Stomach (tissue), 9 donors: Measurements from ENCODE around the gene CYP46A1. TPM values are rescaled to one million over a fixed set of nuclear protein-coding genes. Genes with fewer than 3 reads are reported as not detected.

Experiments used
- DNase-seq, 2 donors: peaks; one replicate each; pipeline versions ENCODE4 v3.0.0 to v3.0.0-alpha.2; 2013 to 2019
- H3K27ac ChIP-seq, 5 donors: fragments of 200-600 bp in 4 of 5; sonication (generic) in 4 of 5; one replicate each; pipeline ENCODE4 v1.5.1; 2013 to 2019; ENCODE audit warnings: mild to moderate bottlenecking in 1 of 5, moderate library complexity in 1 of 5
- H3K27me3 ChIP-seq, 3 donors: fragments of 200-600 bp; sonication (generic); one replicate each; pipeline ENCODE4 v1.5.1; 2017 to 2019; ENCODE audit warnings: mixed run types in 1 of 3
- H3K36me3 ChIP-seq, 4 donors: fragments of 200-600 bp; sonication (generic); 1 replicate in 3 of 4; 2 replicates in 1 of 4; pipeline ENCODE4 v1.5.1; 2016 to 2019
- H3K4me1 ChIP-seq, 4 donors: fragments of 200-600 bp; sonication (generic); one replicate each; pipeline ENCODE4 v1.5.1; 2016 to 2019
- H3K4me3 ChIP-seq, 4 donors: fragments of 200-600 bp; sonication (generic) in 3 of 4; one replicate each; pipeline ENCODE4 v1.5.1; 2016 to 2019; ENCODE audit warnings: mild to moderate bottlenecking in 1 of 4
- H3K9me3 ChIP-seq, 4 donors: fragments of 200-600 bp; sonication (generic); one replicate each; pipeline ENCODE4 v1.5.1; 2016 to 2019
- EP300 ChIP-seq: sonication (generic); formaldehyde crosslinking; IDR thresholded peaks from one replicate; pipeline ENCODE4 v1.6.1; 2017; ENCODE audit warnings: antibody characterized with exemption
- POLR2A ChIP-seq, 4 donors: fragments of 450-650 bp; IDR thresholded peaks; one replicate each; pipeline ENCODE4 v1.6.1; 2016; ENCODE audit warnings: antibody characterized with exemption in 4 of 4, control low read depth in 2 of 4, mild to moderate bottlenecking in 1 of 4, moderate library complexity in 1 of 4
- POLR2AphosphoS5 ChIP-seq, 3 donors: sonication (generic); formaldehyde crosslinking; IDR thresholded peaks; one replicate each; pipeline ENCODE4 v1.6.1; 2016; ENCODE audit warnings: antibody characterized with exemption in 3 of 3
- WGBS, 5 donors: extraction: QIAGEN DNeasy Blood & Tissue Kit in 3 of 5; methylation state at CpG; one replicate each; pipeline versions ENCODE4 v1.1.5 to v1.1.7; 2013 to 2018; 5-methylcytosine and 5-hydroxymethylcytosine counted together
- intact Hi-C: fragments of 100-400 bp; cut with DNase I; formaldehyde crosslinking; loops from one replicate; pipeline ENCODE4 v1.15.1; 2023; ENCODE audit warnings: low total_unique reads
- polyA plus RNA-seq, 3 donors: library from polyadenylated mRNA; stranded (reverse); fragments of 200-250 nt; gene quantifications; one replicate each; pipeline ENCODE4 v1.2.3, GENCODE V29; 2013
- total RNA-seq, 5 donors: library from RNA; depleted of rRNA; stranded (reverse); fragments of >200 nt; gene quantifications; one replicate each; pipeline versions ENCODE4 v1.1.0 to v1.2.3, GENCODE V29; 2014 to 2016
- TF ChIP-seq, protein P1 (sequence below), 7 experiments: fragments of 450-650 bp in 4 of 7; fragments of 200-600 bp in 3 of 7; sonication (generic) in 3 of 7; IDR thresholded peaks; one replicate each; pipeline ENCODE4 v1.5.1; 2016 to 2019; ENCODE audit warnings: antibody characterized with exemption in 7 of 7, control low read depth in 2 of 7, mild to moderate bottlenecking in 1 of 7
- donor health status: healthy with polysubstance abuse.
- donor health status: Bipolar disorder and iron deficiency.
- donor health status: healthy.

Gene CYP46A1
- total and polyA plus RNA-seq, 8 donors = 0.15 to 2.9 (median 0.92) TPM; not detected in 2

DNA sequence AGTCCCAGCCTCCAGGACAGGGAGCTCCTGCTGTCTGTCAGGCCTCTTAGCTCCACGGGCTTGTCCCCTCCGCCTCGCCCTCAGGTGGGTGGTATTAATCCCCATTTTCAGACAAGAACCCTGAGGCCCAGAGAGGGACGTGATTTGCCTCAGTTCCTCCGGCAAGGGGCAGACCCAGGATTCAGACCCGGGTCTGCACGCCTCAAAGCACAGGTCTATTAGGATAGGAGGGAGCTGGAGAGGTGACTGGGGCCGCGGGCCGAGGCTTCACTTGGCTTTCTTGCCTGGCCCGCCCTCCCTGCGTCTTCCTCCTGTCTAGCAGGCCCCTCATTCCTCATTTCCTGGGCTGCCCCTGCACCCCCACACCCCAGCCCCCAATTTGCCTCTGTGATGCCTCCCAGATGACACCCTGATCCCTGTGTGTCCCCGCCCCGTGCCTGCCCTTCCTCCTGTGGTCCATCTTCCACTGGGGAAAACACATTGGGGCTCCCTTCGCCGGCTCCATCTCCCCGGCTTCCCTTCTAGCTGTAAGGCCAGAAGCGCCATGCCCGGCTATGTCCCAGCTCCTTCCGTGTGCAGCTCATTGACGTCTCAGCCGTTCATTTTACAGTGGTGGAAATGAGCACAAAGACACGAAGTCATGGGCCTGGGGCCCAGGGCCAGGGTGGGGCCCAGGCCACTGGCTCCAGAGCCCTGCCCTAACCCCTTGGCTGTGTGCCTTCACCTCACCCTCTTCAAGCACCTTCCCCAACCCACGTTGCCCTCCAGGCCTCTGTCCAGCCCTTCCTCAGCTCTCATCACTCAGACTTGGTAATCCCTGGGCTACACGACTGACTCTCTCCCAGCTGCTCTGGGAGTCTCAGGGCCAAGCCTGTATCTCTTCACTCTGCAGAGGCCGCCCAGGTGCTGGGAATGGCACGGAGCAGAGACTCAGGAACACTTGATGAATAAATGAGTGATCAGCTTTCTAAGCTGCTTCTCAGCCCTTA lies 15.5 kb upstream of the CYP46A1 start:
- H3K27me3 ChIP-seq = no peaks in the 10 kb centered on the region
- H3K4me3 ChIP-seq = no peak overlapping the region
- no peak for TF ChIP-seq POLR2A (IDR thresholded peaks at IDR 0.05)
- WGBS, 5 donors = 80 to 88% (median 83%) methylated on average over 25 to 27 of the region's 27 CpGs
- intact Hi-C loops = no loop called here
- H3K9me3 ChIP-seq = no peaks in the 10 kb centered on the region
- H3K36me3 ChIP-seq = peaks cover 0 to 18% (median 4%) of the 10 kb centered on the region in 4 donors
- DNase-seq = no peak
- H3K4me1 ChIP-seq = no peaks in the 10 kb centered on the region
- no peak overlapping the region for H3K27ac ChIP-seq

DNA sequence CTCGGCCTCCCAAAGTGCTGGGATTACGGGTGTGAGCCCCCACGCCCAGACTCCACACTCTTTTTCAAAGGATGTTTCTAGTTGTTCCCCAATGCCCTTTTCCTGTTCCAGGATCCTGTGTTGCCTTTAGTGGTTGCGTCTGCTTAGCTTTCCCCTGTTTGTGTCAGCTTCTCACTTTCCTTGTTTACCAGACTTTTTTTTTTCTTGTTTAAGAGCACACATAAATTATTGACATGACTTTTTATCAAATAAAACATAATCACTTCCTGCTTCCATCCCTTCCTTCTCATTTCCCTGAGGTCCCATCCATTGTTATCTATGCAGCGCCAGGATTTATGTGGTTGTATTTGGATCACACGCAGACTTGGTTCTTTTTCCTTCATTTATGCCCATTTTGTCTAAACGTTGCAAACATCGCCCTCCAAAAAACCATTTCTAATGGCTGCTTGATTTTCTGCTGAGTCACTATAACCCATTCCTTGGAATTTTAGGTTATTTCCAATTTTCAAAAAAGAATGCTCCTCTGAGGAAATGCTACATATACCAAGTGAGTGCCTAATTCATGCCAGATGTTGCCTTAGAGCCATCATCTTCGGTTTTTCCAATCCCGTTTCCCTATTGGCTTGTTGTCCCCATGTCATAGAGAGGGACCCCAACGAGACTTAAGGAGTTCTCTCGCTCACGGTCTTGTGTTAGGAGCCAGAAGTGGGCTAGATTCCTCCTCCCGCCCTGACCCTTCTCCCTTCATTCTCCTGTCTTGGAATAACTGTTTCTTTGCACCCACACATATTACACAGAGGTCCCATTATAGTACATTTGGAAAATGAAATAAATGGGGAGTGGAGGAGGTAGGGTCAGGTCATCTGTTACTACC lies 13.5 kb upstream of the CYP46A1 start:
- no peak for DNase-seq
- Histone ChIP-seq H3K36me3 (peaks cover 0 to 16% (median 4%) of the 10 kb centered on the region in 4 donors), H3K27me3 (peaks cover 0 to 19% (median 0%) of the 10 kb centered on the region in 3 donors), H3K9me3 (no peaks in the 10 kb centered on the region), H3K4me1 (no peaks in the 10 kb centered on the region), H3K4me3 (no peak overlapping the region), H3K27ac (no peak overlapping the region)
- 81 to 88% (median 87%) methylated on average over 14 of the region's 14 CpGs for WGBS, 5 donors
- intact Hi-C loops = no loop called here
- TF ChIP-seq POLR2AphosphoS5 (IDR thresholded peaks at IDR 0.05) = no peak

DNA sequence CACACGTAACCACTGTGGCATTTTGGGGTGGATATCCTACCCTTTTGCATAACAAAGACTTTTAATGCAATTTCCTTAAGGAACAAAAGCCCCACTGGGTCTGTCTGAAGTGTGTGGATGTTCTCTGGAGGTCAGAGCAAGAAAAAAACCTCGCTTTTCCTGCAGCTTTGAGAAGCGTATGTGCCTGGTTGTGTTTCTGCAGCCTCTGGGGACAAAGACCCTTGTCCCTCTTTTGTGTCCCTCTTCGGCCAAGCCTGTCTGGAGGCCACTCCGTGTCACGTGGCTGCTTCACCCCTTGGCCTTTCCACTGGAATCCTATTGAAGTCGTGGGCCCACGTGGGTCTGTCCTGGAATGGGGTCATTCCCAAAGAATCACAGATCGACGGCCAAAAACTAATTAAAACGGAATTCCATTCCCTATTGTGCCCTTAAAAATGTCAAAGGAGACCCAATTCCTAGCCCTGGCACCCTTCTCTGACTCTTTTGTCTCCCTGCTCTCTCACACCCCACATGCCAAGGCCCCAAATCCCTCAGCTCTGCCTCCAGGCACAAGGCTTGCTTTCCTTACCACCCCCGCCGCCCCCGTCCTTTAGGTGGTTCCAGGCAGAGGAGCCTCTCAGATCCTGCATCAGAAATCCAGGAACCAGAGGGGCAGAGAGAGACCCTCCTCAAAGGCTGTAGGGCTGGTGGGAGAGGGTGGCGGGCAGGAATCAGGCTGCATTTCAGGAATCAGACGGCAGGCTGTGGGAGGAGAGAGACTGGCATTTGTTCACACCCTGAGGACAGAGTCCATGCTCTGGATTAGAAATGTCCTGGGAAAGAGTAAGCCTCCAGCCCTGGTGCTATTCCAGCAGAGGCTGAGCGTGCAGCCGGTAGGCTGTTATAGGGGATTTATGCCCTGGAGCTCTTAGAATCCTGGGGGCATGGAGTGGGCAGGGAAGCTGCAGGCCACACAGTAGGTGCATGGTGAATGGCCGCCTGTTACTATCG lies 12.6 kb upstream of the CYP46A1 start:
- H3K27ac ChIP-seq = no peak overlapping the region
- no peaks in the 10 kb centered on the region for H3K9me3 ChIP-seq
- DNase-seq = no peak
- 69 to 77% (median 74%) methylated on average over 20 of the region's 20 CpGs for WGBS, 5 donors
- H3K36me3 ChIP-seq = peaks cover 0 to 16% (median 4%) of the 10 kb centered on the region in 4 donors
- intact Hi-C loops = no loop called here
- no peaks in the 10 kb centered on the region for H3K4me1 ChIP-seq
- no peak overlapping the region for H3K4me3 ChIP-seq
- TF ChIP-seq, protein P1, sequence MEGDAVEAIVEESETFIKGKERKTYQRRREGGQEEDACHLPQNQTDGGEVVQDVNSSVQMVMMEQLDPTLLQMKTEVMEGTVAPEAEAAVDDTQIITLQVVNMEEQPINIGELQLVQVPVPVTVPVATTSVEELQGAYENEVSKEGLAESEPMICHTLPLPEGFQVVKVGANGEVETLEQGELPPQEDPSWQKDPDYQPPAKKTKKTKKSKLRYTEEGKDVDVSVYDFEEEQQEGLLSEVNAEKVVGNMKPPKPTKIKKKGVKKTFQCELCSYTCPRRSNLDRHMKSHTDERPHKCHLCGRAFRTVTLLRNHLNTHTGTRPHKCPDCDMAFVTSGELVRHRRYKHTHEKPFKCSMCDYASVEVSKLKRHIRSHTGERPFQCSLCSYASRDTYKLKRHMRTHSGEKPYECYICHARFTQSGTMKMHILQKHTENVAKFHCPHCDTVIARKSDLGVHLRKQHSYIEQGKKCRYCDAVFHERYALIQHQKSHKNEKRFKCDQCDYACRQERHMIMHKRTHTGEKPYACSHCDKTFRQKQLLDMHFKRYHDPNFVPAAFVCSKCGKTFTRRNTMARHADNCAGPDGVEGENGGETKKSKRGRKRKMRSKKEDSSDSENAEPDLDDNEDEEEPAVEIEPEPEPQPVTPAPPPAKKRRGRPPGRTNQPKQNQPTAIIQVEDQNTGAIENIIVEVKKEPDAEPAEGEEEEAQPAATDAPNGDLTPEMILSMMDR (IDR thresholded peaks at IDR 0.05) = no peak
- TF ChIP-seq EP300 = no peak
- TF ChIP-seq POLR2AphosphoS5 (IDR thresholded peaks at IDR 0.05) = no peak
- TF ChIP-seq POLR2A (IDR thresholded peaks at IDR 0.05) = no peak
- H3K27me3 ChIP-seq = peaks cover 0 to 28% (median 0%) of the 10 kb centered on the region in 3 donors

DNA sequence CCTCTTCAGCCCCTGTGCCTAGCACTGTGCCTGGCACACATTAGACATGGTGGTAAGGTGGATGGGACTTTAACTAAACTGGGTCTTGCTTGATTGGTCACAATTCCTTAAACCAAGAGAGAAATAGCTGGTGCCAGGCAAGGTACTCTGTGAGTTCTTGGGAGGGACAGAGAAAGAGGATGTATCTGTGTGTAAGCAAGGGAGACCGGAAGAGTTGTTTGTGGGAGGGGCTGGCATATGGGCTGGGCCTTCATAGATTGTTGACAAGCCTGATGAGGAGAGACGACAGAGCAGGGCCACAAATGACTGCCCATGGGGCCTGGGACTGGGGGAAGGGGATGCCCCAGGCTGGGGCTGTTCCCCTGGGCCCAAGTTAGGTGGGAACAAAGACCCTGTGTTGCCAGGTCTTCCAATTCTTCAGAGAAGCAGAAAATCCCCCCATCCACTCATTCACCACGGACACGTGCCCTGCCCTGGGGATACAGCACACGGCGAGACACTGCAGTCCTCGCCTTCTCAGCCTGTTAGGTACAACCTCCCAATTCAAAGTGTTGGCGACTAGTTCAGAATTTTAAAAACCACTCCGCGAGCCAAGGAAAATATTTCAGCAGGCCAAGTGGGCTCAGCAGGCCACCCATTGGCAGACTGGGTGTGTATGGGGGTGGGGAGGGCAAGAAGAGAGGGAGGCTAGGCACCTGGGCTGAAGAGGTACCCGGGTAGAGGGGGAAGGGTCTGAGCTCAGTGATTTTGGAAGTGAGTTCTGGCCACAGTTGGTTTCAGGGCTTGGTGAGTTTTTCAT lies 11.4 kb upstream of the CYP46A1 start:
- 78 to 82% (median 82%) methylated on average over 11 of the region's 11 CpGs for WGBS, 5 donors
- Histone ChIP-seq H3K4me1 (no peaks in the 10 kb centered on the region), H3K36me3 (peaks cover 0 to 16% (median 4%) of the 10 kb centered on the region in 4 donors), H3K27ac (no peak overlapping the region), H3K27me3 (peaks cover 0 to 30% (median 0%) of the 10 kb centered on the region in 3 donors), H3K4me3 (no peak overlapping the region), H3K9me3 (peaks cover 0 to 6% (median 3%) of the 10 kb centered on the region in 4 donors)
- no peak for DNase-seq
- TF ChIP-seq EP300 (no peak), POLR2A (IDR thresholded peaks at IDR 0.05) (no peak), POLR2AphosphoS5 (IDR thresholded peaks at IDR 0.05) (no peak)
- TF ChIP-seq, protein P1 (IDR thresholded peaks at IDR 0.05) = no peak
- intact Hi-C loops = no loop called here
